ENCODE measurements around the gene ACOT9. TPM values are rescaled to one million over a fixed set of nuclear protein-coding genes. Genes with fewer than 3 reads are reported as not detected.
"Not testable (repeated sequence)": the region's sequence is repeated elsewhere in the genome, so short reads cannot be mapped to it uniquely, and the experiment has no call there.

ACOT9 gene
- total RNA-seq, 1 donor from 2014 or later = 59.6 TPM

- Mint-ChIP-seq H3K36me3 (ENCODE audit: low read depth, unreplicated experiment) (no peaks in the 10 kb centered on the region), H3K27me3 (ENCODE audit: low read depth, unreplicated experiment) (no peaks in the 10 kb centered on the region)
Observed at GRCh38 chrX:23749576-23749975, 6.5 kb upstream of the ACOT9 start.

GRCh38 chrX:23749129-23749528, 6.1 kb upstream of the ACOT9 start:
- Histone ChIP-seq H3K4me3 (ENCODE audit: insufficient read depth, low read depth, low read length) (no peak overlapping the region), H3K27me3 (ENCODE audit: insufficient read depth, low read length) (no peaks in the 10 kb centered on the region), H2AFZ (ENCODE audit: low read depth, low read length) (no peak overlapping the region), H3K36me3 (ENCODE audit: insufficient read depth, low read length) (no peaks in the 10 kb centered on the region), H3K79me2 (ENCODE audit: insufficient read depth, low read length) (no peaks in the 10 kb centered on the region), H3K4me1 (ENCODE audit: insufficient read depth, low read length) (peaks cover 7% of the 10 kb centered on the region), H3K27ac (ENCODE audit: low read depth, low read length) (no peak overlapping the region), H3K9me3 (ENCODE audit: insufficient read depth, low read depth, low read length) (no peaks in the 10 kb centered on the region), H4K20me1 (ENCODE audit: insufficient read depth, low read length) (no peaks in the 10 kb centered on the region), H3K4me2 (ENCODE audit: low read length) (no peak overlapping the region), H3K9ac (ENCODE audit: low read length) (no peak overlapping the region)
- Mint-ChIP-seq H3K4me1 (ENCODE audit: low read depth, unreplicated experiment) (no peaks in the 10 kb centered on the region), H3K4me3 (ENCODE audit: unreplicated experiment) (no peak overlapping the region), H3K36me3 (ENCODE audit: low read depth, unreplicated experiment) (no peaks in the 10 kb centered on the region), H3K9me3 (ENCODE audit: unreplicated experiment) (no peaks in the 10 kb centered on the region), H3K27me3 (ENCODE audit: low read depth, unreplicated experiment) (no peaks in the 10 kb centered on the region), H3K27ac (ENCODE audit: unreplicated experiment) (no peak overlapping the region)
- FAIRE-seq (no peak), DNase-seq (ENCODE audit: low read depth) (no peak)
- no peak for TF ChIP-seq EZH2 (IDR thresholded peaks at IDR 0.05; ENCODE audit: insufficient read depth, low read length)

More at GRCh38 chrX:23749576-23749975, 6.5 kb upstream of the ACOT9 start:
- no peak overlapping the region for H3K27ac ChIP-seq (ENCODE audit: low read depth, low read length)
- H3K27ac Mint-ChIP-seq (ENCODE audit: unreplicated experiment) = no peak overlapping the region
- H4K20me1 ChIP-seq (ENCODE audit: insufficient read depth, low read length) = no peaks in the 10 kb centered on the region
- H3K36me3 ChIP-seq (ENCODE audit: insufficient read depth, low read length) = no peaks in the 10 kb centered on the region
- H2AFZ ChIP-seq (ENCODE audit: low read depth, low read length) = no peak overlapping the region
- TF ChIP-seq EZH2 (IDR thresholded peaks at IDR 0.05; ENCODE audit: insufficient read depth, low read length) (no peak), CTCF (IDR thresholded peaks at IDR 0.05; ENCODE audit: insufficient read depth, low read depth, low read length) (no peak)
- no peaks in the 10 kb centered on the region for H3K9me3 Mint-ChIP-seq (ENCODE audit: unreplicated experiment)
- no peaks in the 10 kb centered on the region for H3K9me3 ChIP-seq (ENCODE audit: insufficient read depth, low read depth, low read length)
- H3K4me3 Mint-ChIP-seq (ENCODE audit: unreplicated experiment) = no peak overlapping the region
- peaks cover 7% of the 10 kb centered on the region for H3K4me1 ChIP-seq (ENCODE audit: insufficient read depth, low read length)
- no peaks in the 10 kb centered on the region for H3K79me2 ChIP-seq (ENCODE audit: insufficient read depth, low read length)
- FAIRE-seq = no peak
- no peaks in the 10 kb centered on the region for H3K4me1 Mint-ChIP-seq (ENCODE audit: low read depth, unreplicated experiment)
- H3K4me2 ChIP-seq (ENCODE audit: low read length) = no peak overlapping the region
- DNase-seq (ENCODE audit: low read depth) = no peak
- H3K9ac ChIP-seq (ENCODE audit: low read length) = no peak overlapping the region
- no peaks in the 10 kb centered on the region for H3K27me3 ChIP-seq (ENCODE audit: insufficient read depth, low read length)
- H3K4me3 ChIP-seq (ENCODE audit: insufficient read depth, low read depth, low read length) = no peak overlapping the region

GRCh38 chrX:23745786-23746185, 2.7 kb upstream of the ACOT9 start:
- H3K4me3 Mint-ChIP-seq (ENCODE audit: unreplicated experiment) = no peak overlapping the region
- Histone ChIP-seq H3K9ac (ENCODE audit: low read length) (no peak overlapping the region), H3K4me1 (ENCODE audit: insufficient read depth, low read length) (peaks cover 5% of the 10 kb centered on the region), H2AFZ (ENCODE audit: low read depth, low read length) (no peak overlapping the region), H3K4me3 (ENCODE audit: insufficient read depth, low read depth, low read length) (no peak overlapping the region), H4K20me1 (ENCODE audit: insufficient read depth, low read length) (peaks cover 12% of the 10 kb centered on the region), H3K79me2 (ENCODE audit: insufficient read depth, low read length) (peaks cover 21% of the 10 kb centered on the region), H3K27me3 (ENCODE audit: insufficient read depth, low read length) (no peaks in the 10 kb centered on the region), H3K27ac (ENCODE audit: low read depth, low read length) (no peak overlapping the region), H3K9me3 (ENCODE audit: insufficient read depth, low read depth, low read length) (no peaks in the 10 kb centered on the region), H3K36me3 (ENCODE audit: insufficient read depth, low read length) (no peaks in the 10 kb centered on the region), H3K4me2 (ENCODE audit: low read length) (no peak overlapping the region)
- H3K27me3 Mint-ChIP-seq (ENCODE audit: low read depth, unreplicated experiment) = no peaks in the 10 kb centered on the region
- FAIRE-seq = peak; percentile 88
- TF ChIP-seq CTCF (IDR thresholded peaks at IDR 0.05; ENCODE audit: insufficient read depth, low read depth, low read length) (no peak), EZH2 (IDR thresholded peaks at IDR 0.05; ENCODE audit: insufficient read depth, low read length) (no peak)
- H3K27ac Mint-ChIP-seq (ENCODE audit: unreplicated experiment) = no peak overlapping the region
- H3K9me3 Mint-ChIP-seq (ENCODE audit: unreplicated experiment) = no peaks in the 10 kb centered on the region
- no peaks in the 10 kb centered on the region for H3K36me3 Mint-ChIP-seq (ENCODE audit: low read depth, unreplicated experiment)
- H3K4me1 Mint-ChIP-seq (ENCODE audit: low read depth, unreplicated experiment) = no peaks in the 10 kb centered on the region
- no peak for DNase-seq (ENCODE audit: low read depth)

GRCh38 chrX:23743623-23743971, 521 bp upstream of the ACOT9 start:
- Histone ChIP-seq H3K9ac (ENCODE audit: low read length) (peak overlapping the region; percentile 99), H4K20me1 (ENCODE audit: insufficient read depth, low read length) (peaks cover 28% of the 10 kb centered on the region), H3K79me2 (ENCODE audit: insufficient read depth, low read length) (peaks cover 43% of the 10 kb centered on the region), H2AFZ (ENCODE audit: low read depth, low read length) (peak overlapping the region; percentile 47), H3K4me2 (ENCODE audit: low read length) (peak overlapping the region; percentile 95), H3K27ac (ENCODE audit: low read depth, low read length) (peak overlapping the region; percentile 96)
- H3K9me3 Mint-ChIP-seq (ENCODE audit: unreplicated experiment); H3K4me3 ChIP-seq (ENCODE audit: insufficient read depth, low read depth, low read length); FAIRE-seq; H3K36me3 Mint-ChIP-seq (ENCODE audit: low read depth, unreplicated experiment); H3K4me1 ChIP-seq (ENCODE audit: insufficient read depth, low read length); H3K36me3 ChIP-seq (ENCODE audit: insufficient read depth, low read length); H3K4me1 Mint-ChIP-seq (ENCODE audit: low read depth, unreplicated experiment); DNase-seq (ENCODE audit: low read depth); H3K27me3 ChIP-seq (ENCODE audit: insufficient read depth, low read length); H3K27me3 Mint-ChIP-seq (ENCODE audit: low read depth, unreplicated experiment); H3K9me3 ChIP-seq (ENCODE audit: insufficient read depth, low read depth, low read length): not testable (repeated sequence)
- H3K27ac Mint-ChIP-seq (ENCODE audit: unreplicated experiment) = peak overlapping the region; percentile 85
- peak overlapping the region; percentile 75 for H3K4me3 Mint-ChIP-seq (ENCODE audit: unreplicated experiment)

Measured in astrocyte (in vitro differentiated cells and primary cell).